Femur (tissue), 1 donor: ENCODE results near the gene ARHGEF25.
"Not testable (repeated sequence)": the region's sequence is repeated elsewhere in the genome, so short reads cannot be mapped to it uniquely, and the experiment has no call there.

Source experiments
- DNase-seq: peaks from one replicate; pipeline ENCODE4 v3.0.0-alpha.2; 2017

ARHGEF25 gene

GRCh38 chr12:57586128-57586527 lies 25.1 kb upstream of the ARHGEF25 start:
- no peak for DNase-seq

- no peak for DNase-seq
Observed at GRCh38 chr12:57586832-57587429, 24.3 kb upstream of the ARHGEF25 start.

GRCh38 chr12:57588951-57589610 lies 22.2 kb upstream of the ARHGEF25 start:
- DNase-seq, result not testable (repeated sequence)

GRCh38 chr12:57590479-57590863 lies 20.8 kb upstream of the ARHGEF25 start:
- no peak for DNase-seq

- DNase-seq, result peak; percentile 80
Observed at GRCh38 chr12:57590864-57591781, 20.1 kb upstream of the ARHGEF25 start, which contains the start of gene PIP4K2C. TSS of gene PIP4K2C (plus strand) at chr12:57591192. CDS start at chr12:57591290, 98 bp downstream.

GRCh38 chr12:57591782-57592325 lies 19.4 kb upstream of the ARHGEF25 start:
- no peak for DNase-seq

GRCh38 chr12:57592551-57593165 lies 18.6 kb upstream of the ARHGEF25 start:
- no peak for DNase-seq

- no peak for DNase-seq
Observed at GRCh38 chr12:57593187-57593586, 18.0 kb upstream of the ARHGEF25 start.

GRCh38 chr12:57600395-57600794 lies 10.8 kb upstream of the ARHGEF25 start:
- no peak for DNase-seq

- no peak for DNase-seq
Observed at GRCh38 chr12:57602544-57602943, 8.7 kb upstream of the ARHGEF25 start.

GRCh38 chr12:57603324-57603723 lies 7.9 kb upstream of the ARHGEF25 start:
- no peak for DNase-seq

- peak; percentile 88 for DNase-seq
Observed at GRCh38 chr12:57603815-57604453, 7.3 kb upstream of the ARHGEF25 start.

- peak; percentile 68 for DNase-seq
Observed at GRCh38 chr12:57604454-57604991, 6.7 kb upstream of the ARHGEF25 start, which contains the start of gene DTX3. TSS of gene DTX3 (plus strand) at chr12:57604824. CDS start at chr12:57606518, 1,694 bp downstream.

- peak; percentile 56 for DNase-seq
Observed at GRCh38 chr12:57604992-57605810, 6.0 kb upstream of the ARHGEF25 start.

- no peak for DNase-seq
Observed at GRCh38 chr12:57605811-57606311, 5.4 kb upstream of the ARHGEF25 start.

GRCh38 chr12:57606399-57606798 lies 4.8 kb upstream of the ARHGEF25 start:
- DNase-seq, result no peak

- DNase-seq, result no peak
Observed at GRCh38 chr12:57606821-57607220, 4.4 kb upstream of the ARHGEF25 start.

GRCh38 chr12:57607958-57608663 lies 3.1 kb upstream of the ARHGEF25 start:
- DNase-seq, result no peak

GRCh38 chr12:57609101-57609780 lies 2.0 kb upstream of the ARHGEF25 start:
- no peak for DNase-seq
